T-cell (primary cell): ENCODE data around the gene ZNF234. TPM values are rescaled to one million over a fixed set of nuclear protein-coding genes. Genes with fewer than 3 reads are reported as not detected.
A peak's percentile ranks its signal among the peaks of the same experiment; 100 is the strongest.
"Not testable (repeated sequence)": the region's sequence is repeated elsewhere in the genome, so short reads cannot be mapped to it uniquely, and the experiment has no call there.

Experiments
- ATAC-seq, 4 experiments: fragments of 200-7000 bp in 3 of 4; fragments of 150-1000 bp in 1 of 4; cut with Tn5 transposase; replicated peaks in 1 of 4; 1 replicate in 3 of 4; 2 replicates in 1 of 4; pipeline ENCODE4 v1.10.0; 2021; ENCODE audit warnings: moderate library complexity in 3 of 4, mild to moderate bottlenecking in 2 of 4, moderate number of reproducible peaks in 1 of 4
- CTCF ChIA-PET, 2 donors: fragments of 300-600 bp; sonication (Branson Sonifier 250); formaldehyde crosslinking; loops; one replicate each; lab custom pipeline; 2022; ENCODE audit warnings: antibody characterized with exemption in 2 of 2; lab: Charles Lee
- POLR2A ChIA-PET, 2 donors: fragments of 300-600 bp; sonication (Branson Sonifier 250); formaldehyde crosslinking; loops; one replicate each; lab custom pipeline; 2022; ENCODE audit warnings: antibody characterized with exemption in 2 of 2; lab: Charles Lee
- DNase-seq, 35 experiments: peaks; one replicate each; pipeline versions ENCODE4 v3.0.0 to v3.0.0-alpha.2; 2013 to 2023
- H3K27ac ChIP-seq: one replicate; pipeline ENCODE4 v1.5.1; 2013; ENCODE audit warnings: low read length
- H3K27me3 ChIP-seq, 2 experiments: replicated peaks in 1 of 2; 1 replicate in 1 of 2; 2 replicates in 1 of 2; pipeline versions ENCODE4 v1.6.1 to v1.7.0; 2013; ENCODE audit warnings: low read length in 1 of 2, mixed read lengths in 1 of 2; ENCODE audit not compliant: control insufficient read depth in 2 of 2, insufficient read depth in 2 of 2; ENCODE audit errors: extremely low read depth in 1 of 2
- H3K36me3 ChIP-seq, 2 donors: 1 replicate in 1 of 2; 2 replicates in 1 of 2; pipeline versions ENCODE4 v1.6.1 to v1.7.0; 2013; ENCODE audit warnings: low read length in 1 of 2; ENCODE audit not compliant: control insufficient read depth in 2 of 2, insufficient read depth in 1 of 2; ENCODE audit errors: extremely low read depth in 1 of 2
- H3K4me1 ChIP-seq, 2 experiments: 1 replicate in 1 of 2; 2 replicates in 1 of 2; pipeline versions ENCODE4 v1.6.1 to v1.7.0; 2013; ENCODE audit warnings: low read length in 2 of 2, mixed read lengths in 1 of 2; ENCODE audit not compliant: insufficient read depth in 2 of 2, control insufficient read depth in 1 of 2; ENCODE audit errors: extremely low read depth in 1 of 2
- H3K4me3 ChIP-seq, 2 donors: 1 replicate in 1 of 2; 2 replicates in 1 of 2; pipeline versions ENCODE4 v1.5.1 to v1.7.0; 2013; ENCODE audit warnings: mild to moderate bottlenecking in 2 of 2, low read length in 1 of 2, moderate library complexity in 1 of 2; ENCODE audit not compliant: control insufficient read depth in 1 of 2; ENCODE audit errors: extremely low read depth in 1 of 2
- H3K9me3 ChIP-seq: 2 replicates; pipeline ENCODE4 v1.7.0; 2013
- H3K27ac Mint-ChIP-seq, 2 donors: one replicate each; pipeline ENCODE4 v1.8.0; 2020 to 2021; ENCODE audit warnings: mild to moderate bottlenecking in 2 of 2, mixed read lengths in 2 of 2
- H3K27me3 Mint-ChIP-seq, 2 donors: one replicate each; pipeline ENCODE4 v1.8.0; 2021 to 2022; ENCODE audit warnings: mixed read lengths in 2 of 2
- H3K36me3 Mint-ChIP-seq: one replicate; pipeline ENCODE4 v1.8.0; 2021; ENCODE audit warnings: mixed read lengths
- H3K4me1 Mint-ChIP-seq, 3 donors: one replicate each; pipeline ENCODE4 v1.8.0; 2020 to 2022; ENCODE audit warnings: mixed read lengths in 3 of 3, mild to moderate bottlenecking in 1 of 3
- H3K4me3 Mint-ChIP-seq, 3 donors: one replicate each; pipeline ENCODE4 v1.8.0; 2020 to 2022; ENCODE audit warnings: mild to moderate bottlenecking in 3 of 3, mixed read lengths in 3 of 3, moderate library complexity in 3 of 3
- H3K9me3 Mint-ChIP-seq, 3 donors: one replicate each; pipeline ENCODE4 v1.8.0; 2020 to 2022; ENCODE audit warnings: mixed read lengths in 3 of 3
- WGBS: methylation state at CpG from one replicate; pipeline ENCODE4 v1.1.5; 2013; ENCODE audit warnings: missing lambda C conversion rate; ENCODE audit not compliant: insufficient coverage; 5-methylcytosine and 5-hydroxymethylcytosine counted together
- total RNA-seq, 35 experiments: library from RNA in 6 of 35; stranded (reverse) in 6 of 35; fragments of 120-200 nt in 1 of 35; gene quantifications; one replicate each; pipeline versions ENCODE4 v1.2.1 to v1.2.4 and lab custom pipeline; 2013 to 2026

Gene ZNF234
- total RNA-seq, 5 donors from 2014 or later (not counting 1 experiment from before 2014, with no cell fraction given), result 3.3 to 21.5 (median 18.6) TPM

- peaks cover 12 to 34% (median 28%) of the 10 kb centered on the region in 3 donors for H3K9me3 Mint-ChIP-seq
- peaks cover 36% of the 10 kb centered on the region for H3K36me3 Mint-ChIP-seq
- DNase-seq, result peak in 1 of 35 experiments; percentile 4
- peaks cover 35 to 38% (median 35%) of the 10 kb centered on the region in 3 donors for H3K4me1 Mint-ChIP-seq
- peaks cover 6 to 21% of the 10 kb centered on the region in 2 experiments for H3K4me1 ChIP-seq
- no peak overlapping the region for H3K27ac Mint-ChIP-seq
- no peak overlapping the region for H3K4me3 ChIP-seq
- no peak overlapping the region for H3K27ac ChIP-seq
- H3K36me3 ChIP-seq, result peaks cover 0 to 7% of the 10 kb centered on the region in 2 donors
- ChIA-PET POLR2A (interaction anchor here in 1 of 2 donors (0.7 kb wide), 1 partner anchor 16 kb away, joined by 3 read pairs; no protein-coding TSS in a partner anchor), CTCF (no interaction called here)
- H3K27me3 ChIP-seq, result no peaks in the 10 kb centered on the region
- peaks cover 4% of the 10 kb centered on the region for H3K9me3 ChIP-seq
- no peaks in the 10 kb centered on the region for H3K27me3 Mint-ChIP-seq
- WGBS, result 44% methylated on average over 10 of the region's 17 CpGs
- H3K4me3 Mint-ChIP-seq, result peak overlapping the region; percentile 50 to 97 (median 71)
- no peak for ATAC-seq
Measured at GRCh38 chr19:44111910-44112463, 29.4 kb upstream of the ZNF234 start.

GRCh38 chr19:44112802-44113137 lies 28.6 kb upstream of the ZNF234 start:
- Histone ChIP-seq H3K9me3 (peaks cover 3% of the 10 kb centered on the region), H3K4me3 (peak overlapping the region; percentile 72 to 99), H3K36me3 (peaks cover 0 to 7% of the 10 kb centered on the region in 2 donors), H3K27me3 (no peaks in the 10 kb centered on the region), H3K27ac (no peak overlapping the region), H3K4me1 (peaks cover 6 to 21% of the 10 kb centered on the region in 2 experiments)
- peak overlapping the region in 1 of 2 donors; percentile 89 for H3K27ac Mint-ChIP-seq
- ChIA-PET CTCF (no interaction called here), POLR2A (no interaction called here)
- peaks cover 10 to 26% (median 24%) of the 10 kb centered on the region in 3 donors for H3K9me3 Mint-ChIP-seq
- H3K27me3 Mint-ChIP-seq, result no peaks in the 10 kb centered on the region
- DNase-seq (no peak), ATAC-seq (no peak)
- 5% methylated on average over 9 of the region's 11 CpGs for WGBS
- H3K36me3 Mint-ChIP-seq, result peaks cover 34% of the 10 kb centered on the region
- peaks cover 35 to 38% (median 35%) of the 10 kb centered on the region in 3 donors for H3K4me1 Mint-ChIP-seq
- peak overlapping the region; percentile 96 to 97 (median 97) for H3K4me3 Mint-ChIP-seq

- peaks cover 33% of the 10 kb centered on the region for H3K36me3 Mint-ChIP-seq
- Histone ChIP-seq H3K27me3 (no peaks in the 10 kb centered on the region), H3K4me3 (peak within 1 kb of the TSS; percentile 72 to 99), H3K36me3 (peaks cover 0 to 11% of the 10 kb centered on the region in 2 donors), H3K27ac (peak within 1 kb of the TSS; percentile 40), H3K4me1 (peaks cover 6 to 21% of the 10 kb centered on the region in 2 experiments), H3K9me3 (no peaks in the 10 kb centered on the region)
- no peaks in the 10 kb centered on the region for H3K27me3 Mint-ChIP-seq
- peaks cover 10 to 21% (median 19%) of the 10 kb centered on the region in 3 donors for H3K9me3 Mint-ChIP-seq
- 0% methylated on average over 44 of the region's 44 CpGs for WGBS
- ATAC-seq (peak; percentile 99), DNase-seq (peak; percentile 47 to 91 (median 66))
- CTCF ChIA-PET, result no interaction called here
- H3K4me1 Mint-ChIP-seq, result peaks cover 35 to 38% (median 35%) of the 10 kb centered on the region in 3 donors
- H3K4me3 Mint-ChIP-seq, result peak within 1 kb of the TSS; percentile 96 to 97 (median 97)
- POLR2A ChIA-PET, result no interaction called here
- peak within 1 kb of the TSS; percentile 86 to 89 for H3K27ac Mint-ChIP-seq
Measured at GRCh38 chr19:44113138-44113783, 28.1 kb upstream of the ZNF234 start, which contains the start of gene ZNF225. Gene ZNF225, plus strand, starts transcription at chr19:44113399. Its CDS starts 2,429 bp downstream, at chr19:44115828.

GRCh38 chr19:44113784-44114390 lies 27.5 kb upstream of the ZNF234 start:
- peaks cover 35% of the 10 kb centered on the region for H3K36me3 Mint-ChIP-seq
- DNase-seq, result peak in 1 of 35 experiments; percentile 8
- peak overlapping the region; percentile 96 to 97 (median 97) for H3K4me3 Mint-ChIP-seq
- Histone ChIP-seq H3K4me1 (peaks cover 6 to 21% of the 10 kb centered on the region in 2 experiments), H3K36me3 (peaks cover 0 to 16% of the 10 kb centered on the region in 2 donors), H3K9me3 (no peaks in the 10 kb centered on the region), H3K27me3 (no peaks in the 10 kb centered on the region), H3K4me3 (peak overlapping the region; percentile 72 to 99), H3K27ac (peak overlapping the region; percentile 40)
- 3% methylated on average over 10 of the region's 18 CpGs for WGBS
- CTCF ChIA-PET, result no interaction called here
- no peaks in the 10 kb centered on the region for H3K27me3 Mint-ChIP-seq
- ATAC-seq, result no peak
- POLR2A ChIA-PET, result no interaction called here
- H3K4me1 Mint-ChIP-seq, result peaks cover 35 to 38% (median 35%) of the 10 kb centered on the region in 3 donors
- H3K9me3 Mint-ChIP-seq, result peaks cover 10 to 19% (median 17%) of the 10 kb centered on the region in 3 donors
- peak overlapping the region in 1 of 2 donors; percentile 89 for H3K27ac Mint-ChIP-seq

- Mint-ChIP-seq H3K36me3 (peaks cover 92% of the 10 kb centered on the region), H3K4me1 (peaks cover 7 to 21% (median 12%) of the 10 kb centered on the region in 3 donors), H3K9me3 (peaks cover 35 to 52% (median 42%) of the 10 kb centered on the region in 3 donors)
- H3K27me3 Mint-ChIP-seq, POLR2A ChIA-PET, H3K27ac ChIP-seq, H3K27me3 ChIP-seq, H3K27ac Mint-ChIP-seq, ATAC-seq, H3K9me3 ChIP-seq, DNase-seq, H3K4me3 ChIP-seq, H3K4me1 ChIP-seq, CTCF ChIA-PET, H3K4me3 Mint-ChIP-seq: not testable (repeated sequence)
- no CpG with 5 or more reads among the region's 4 CpGs for WGBS
- peaks cover 10 to 52% of the 10 kb centered on the region in 2 donors for H3K36me3 ChIP-seq
Measured at GRCh38 chr19:44121162-44121561, 20.2 kb upstream of the ZNF234 start.

GRCh38 chr19:44131955-44132354 lies 9.4 kb upstream of the ZNF234 start:
- DNase-seq (no peak), ATAC-seq (no peak)
- H3K36me3 ChIP-seq, result peaks cover 17 to 26% of the 10 kb centered on the region in 2 donors
- H3K27me3 ChIP-seq, result no peaks in the 10 kb centered on the region
- H3K4me3 Mint-ChIP-seq, result no peak overlapping the region
- WGBS, result 100% methylated on average over 1 of the region's 5 CpGs
- H3K27ac ChIP-seq, result no peak overlapping the region
- no peak overlapping the region for H3K27ac Mint-ChIP-seq
- H3K27me3 Mint-ChIP-seq, result no peaks in the 10 kb centered on the region
- no peaks in the 10 kb centered on the region for H3K4me1 ChIP-seq
- H3K36me3 Mint-ChIP-seq, result peaks cover 17% of the 10 kb centered on the region
- ChIA-PET POLR2A (no interaction called here), CTCF (no interaction called here)
- H3K4me1 Mint-ChIP-seq, result no peaks in the 10 kb centered on the region
- peaks cover 12 to 34% (median 34%) of the 10 kb centered on the region in 3 donors for H3K9me3 Mint-ChIP-seq
- no peak overlapping the region for H3K4me3 ChIP-seq
- H3K9me3 ChIP-seq, result peaks cover 16% of the 10 kb centered on the region
